Skin of body (tissue), 2 donors: ENCODE results near the gene RAD51B. TPM values are rescaled to one million over a fixed set of nuclear protein-coding genes. Genes with fewer than 3 reads are reported as not detected.
"Not testable (repeated sequence)": the region's sequence is repeated elsewhere in the genome, so short reads cannot be mapped to it uniquely, and the experiment has no call there.

Experiments used
- DNase-seq: peaks from one replicate; lab custom pipeline; 2025; lab: John Stamatoyannopoulos, UW
- total RNA-seq: library from RNA; depleted of rRNA; stranded (reverse); fragments of >200 nt; gene quantifications from one replicate; pipeline ENCODE4 v1.2.3, GENCODE V29; 2014

Gene RAD51B
- total RNA-seq, 1 donor from 2014 or later: 35.1 TPM

- DNase-seq: no peak
Measured at GRCh38 chr14:68074765-68075381, 255.3 kb downstream of the RAD51B start.

- no peak for DNase-seq
Measured at GRCh38 chr14:68075382-68076029, 255.9 kb downstream of the RAD51B start.

GRCh38 chr14:68076451-68076850, 256.9 kb downstream of the RAD51B start:
- no peak for DNase-seq

GRCh38 chr14:68079941-68080697, 260.5 kb downstream of the RAD51B start:
- no peak for DNase-seq

- DNase-seq: no peak
Measured at GRCh38 chr14:68081489-68081888, 261.9 kb downstream of the RAD51B start.

- no peak for DNase-seq
Measured at GRCh38 chr14:68082698-68083291, 263.2 kb downstream of the RAD51B start.

GRCh38 chr14:68084256-68084655, 264.7 kb downstream of the RAD51B start:
- no peak for DNase-seq

- DNase-seq: no peak
Measured at GRCh38 chr14:68085742-68086141, 266.2 kb downstream of the RAD51B start.

GRCh38 chr14:68088451-68088854, 268.9 kb downstream of the RAD51B start:
- no peak for DNase-seq

GRCh38 chr14:68089146-68089731, 269.7 kb downstream of the RAD51B start:
- DNase-seq: no peak

- no peak for DNase-seq
Measured at GRCh38 chr14:68094158-68094557, 274.6 kb downstream of the RAD51B start.

- DNase-seq: no peak
Measured at GRCh38 chr14:68094752-68095151, 275.2 kb downstream of the RAD51B start.

GRCh38 chr14:68097727-68098126, 278.1 kb downstream of the RAD51B start:
- DNase-seq: no peak

GRCh38 chr14:68098834-68099233, 279.3 kb downstream of the RAD51B start:
- no peak for DNase-seq

- no peak for DNase-seq
Measured at GRCh38 chr14:68099495-68100045, 280.0 kb downstream of the RAD51B start.

GRCh38 chr14:68101715-68102301, 282.2 kb downstream of the RAD51B start:
- DNase-seq: not testable (repeated sequence)

- no peak for DNase-seq
Measured at GRCh38 chr14:68103853-68104252, 284.3 kb downstream of the RAD51B start.

GRCh38 chr14:68104518-68104917, 284.9 kb downstream of the RAD51B start:
- no peak for DNase-seq

GRCh38 chr14:68105816-68106215, 286.2 kb downstream of the RAD51B start:
- DNase-seq: no peak

- DNase-seq: no peak
Measured at GRCh38 chr14:68106456-68106855, 286.9 kb downstream of the RAD51B start.

GRCh38 chr14:68106905-68107304, 287.3 kb downstream of the RAD51B start:
- DNase-seq: no peak
